Gastroesophageal sphincter (tissue), 4 donors: Measurements from ENCODE around the gene SASH1. TPM values are rescaled to one million over a fixed set of nuclear protein-coding genes. Genes with fewer than 3 reads are reported as not detected.
A peak's percentile ranks its signal among the peaks of the same experiment; 100 is the strongest.

Experiments
- ATAC-seq: fragments of 150-250 bp; one replicate; pipeline ENCODE4 v1.9.1; 2016; ENCODE audit warnings: mild to moderate bottlenecking, moderate library complexity
- H3K27ac ChIP-seq, 4 donors: fragments of 200-600 bp; sonication (generic) in 3 of 4; 1 replicate in 3 of 4; 2 replicates in 1 of 4; pipeline ENCODE4 v1.5.1; 2016 to 2019
- H3K27me3 ChIP-seq: fragments of 200-600 bp; sonication (generic); one replicate; pipeline ENCODE4 v1.5.1; 2019
- H3K36me3 ChIP-seq, 2 donors: fragments of 200-600 bp; sonication (generic); one replicate each; pipeline ENCODE4 v1.5.1; 2019; ENCODE audit warnings: control low read depth in 1 of 2
- H3K4me1 ChIP-seq, 3 donors: fragments of 200-600 bp; sonication (generic); 1 replicate in 2 of 3; 2 replicates in 1 of 3; pipeline ENCODE4 v1.5.1; 2016 to 2019; ENCODE audit warnings: control low read depth in 2 of 3
- H3K4me3 ChIP-seq, 2 donors: fragments of 200-600 bp; sonication (generic); one replicate each; pipeline ENCODE4 v1.5.1; 2019; ENCODE audit warnings: mild to moderate bottlenecking in 1 of 2, moderate library complexity in 1 of 2
- H3K9me3 ChIP-seq, 3 donors: fragments of 200-600 bp; sonication (generic); one replicate each; pipeline ENCODE4 v1.5.1; 2017 to 2019; ENCODE audit warnings: control low read depth in 2 of 3
- EP300 ChIP-seq: sonication (generic); formaldehyde crosslinking; IDR thresholded peaks from one replicate; pipeline ENCODE4 v1.6.1; 2017; ENCODE audit warnings: antibody characterized with exemption, mild to moderate bottlenecking
- POLR2A ChIP-seq, 2 donors: fragments of 450-650 bp; IDR thresholded peaks; one replicate each; pipeline ENCODE4 v1.6.1; 2017; ENCODE audit warnings: antibody characterized with exemption in 2 of 2, mild to moderate bottlenecking in 2 of 2, moderate library complexity in 1 of 2
- POLR2AphosphoS5 ChIP-seq: sonication (generic); formaldehyde crosslinking; IDR thresholded peaks from one replicate; pipeline ENCODE4 v1.6.1; 2017; ENCODE audit warnings: antibody characterized with exemption
- WGBS, 2 donors: methylation state at CpG; one replicate each; pipeline ENCODE4 v1.1.5; 2018; ENCODE audit warnings: low coverage in 1 of 2; 5-methylcytosine and 5-hydroxymethylcytosine counted together
- total RNA-seq, 4 donors: library from RNA; depleted of rRNA; stranded (reverse); fragments of >200 nt; gene quantifications; one replicate each; pipeline ENCODE4 v1.1.0, GENCODE V29; 2016
- TF ChIP-seq, protein P1 (sequence below), 4 experiments: fragments of 200-600 bp in 2 of 4; fragments of 450-650 bp in 2 of 4; sonication (generic) in 1 of 4; IDR thresholded peaks; one replicate each; pipeline ENCODE4 v1.5.1; 2017 to 2019; ENCODE audit warnings: antibody characterized with exemption in 4 of 4, mild to moderate bottlenecking in 2 of 4, moderate library complexity in 2 of 4

SASH1 gene
- total RNA-seq, 4 donors from 2014 or later: 48.9 to 78.9 (median 64.6) TPM

DNA sequence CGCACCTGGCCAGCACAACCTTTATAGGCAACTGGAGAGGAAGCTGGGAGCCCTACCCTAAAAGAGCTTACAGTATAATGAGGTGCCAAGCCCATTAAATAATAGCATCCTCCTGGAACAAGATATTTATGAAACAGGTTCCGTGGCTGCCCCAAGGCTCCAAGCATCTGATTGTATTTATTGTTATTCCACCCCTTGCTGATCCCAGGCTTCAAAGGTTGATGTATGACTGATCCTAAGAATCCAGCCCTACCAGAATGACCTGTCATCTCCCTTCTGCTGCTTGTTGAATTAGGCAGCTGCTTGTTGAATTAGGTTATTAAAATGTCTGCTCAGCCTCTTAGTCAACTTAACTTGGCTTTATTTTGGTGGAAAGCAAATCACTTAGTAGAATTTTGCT, 35.2 kb upstream of the SASH1 start:
- H3K27me3 ChIP-seq: no peaks in the 10 kb centered on the region
- no peaks in the 10 kb centered on the region for H3K36me3 ChIP-seq
- H3K4me3 ChIP-seq: no peak overlapping the region
- H3K27ac ChIP-seq: no peak overlapping the region
- H3K9me3 ChIP-seq: no peaks in the 10 kb centered on the region
- ATAC-seq: no peak
- TF ChIP-seq POLR2A (IDR thresholded peaks at IDR 0.05) (no peak), POLR2AphosphoS5 (no peak), EP300 (no peak)
- H3K4me1 ChIP-seq: no peaks in the 10 kb centered on the region
- WGBS, 2 donors: 80% methylated on average over 1 of the region's 2 CpGs; no CpG with 5 or more reads in 1 of the 2 donors

DNA sequence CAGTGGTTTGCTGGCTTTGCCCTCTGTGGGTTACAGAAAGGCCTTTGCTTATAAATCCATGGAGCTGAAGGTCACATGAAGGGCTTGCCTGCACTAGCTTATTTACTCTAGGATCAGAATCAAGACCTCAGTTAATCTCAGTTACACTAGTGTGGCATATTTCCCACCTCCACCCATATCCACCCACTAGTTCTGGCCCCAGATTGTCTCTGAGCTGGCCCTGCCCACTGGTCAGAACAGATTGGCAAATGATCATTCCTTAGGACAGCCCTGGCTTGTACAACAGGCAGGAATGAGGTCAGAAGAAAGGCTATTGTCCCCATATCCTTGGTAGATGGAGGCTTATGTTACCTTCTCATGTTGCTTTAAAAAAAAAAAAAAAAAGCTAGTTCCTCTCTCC, 33.3 kb upstream of the SASH1 start:
- ATAC-seq: peak; percentile 37
- H3K27ac ChIP-seq: no peak overlapping the region
- H3K36me3 ChIP-seq: no peaks in the 10 kb centered on the region
- no peaks in the 10 kb centered on the region for H3K27me3 ChIP-seq
- no peaks in the 10 kb centered on the region for H3K9me3 ChIP-seq
- TF ChIP-seq POLR2A (IDR thresholded peaks at IDR 0.05) (no peak), EP300 (no peak), POLR2AphosphoS5 (no peak)
- TF ChIP-seq, protein P1, sequence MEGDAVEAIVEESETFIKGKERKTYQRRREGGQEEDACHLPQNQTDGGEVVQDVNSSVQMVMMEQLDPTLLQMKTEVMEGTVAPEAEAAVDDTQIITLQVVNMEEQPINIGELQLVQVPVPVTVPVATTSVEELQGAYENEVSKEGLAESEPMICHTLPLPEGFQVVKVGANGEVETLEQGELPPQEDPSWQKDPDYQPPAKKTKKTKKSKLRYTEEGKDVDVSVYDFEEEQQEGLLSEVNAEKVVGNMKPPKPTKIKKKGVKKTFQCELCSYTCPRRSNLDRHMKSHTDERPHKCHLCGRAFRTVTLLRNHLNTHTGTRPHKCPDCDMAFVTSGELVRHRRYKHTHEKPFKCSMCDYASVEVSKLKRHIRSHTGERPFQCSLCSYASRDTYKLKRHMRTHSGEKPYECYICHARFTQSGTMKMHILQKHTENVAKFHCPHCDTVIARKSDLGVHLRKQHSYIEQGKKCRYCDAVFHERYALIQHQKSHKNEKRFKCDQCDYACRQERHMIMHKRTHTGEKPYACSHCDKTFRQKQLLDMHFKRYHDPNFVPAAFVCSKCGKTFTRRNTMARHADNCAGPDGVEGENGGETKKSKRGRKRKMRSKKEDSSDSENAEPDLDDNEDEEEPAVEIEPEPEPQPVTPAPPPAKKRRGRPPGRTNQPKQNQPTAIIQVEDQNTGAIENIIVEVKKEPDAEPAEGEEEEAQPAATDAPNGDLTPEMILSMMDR (IDR thresholded peaks at IDR 0.05): no peak
- no peak overlapping the region for H3K4me3 ChIP-seq
- H3K4me1 ChIP-seq: no peaks in the 10 kb centered on the region

DNA sequence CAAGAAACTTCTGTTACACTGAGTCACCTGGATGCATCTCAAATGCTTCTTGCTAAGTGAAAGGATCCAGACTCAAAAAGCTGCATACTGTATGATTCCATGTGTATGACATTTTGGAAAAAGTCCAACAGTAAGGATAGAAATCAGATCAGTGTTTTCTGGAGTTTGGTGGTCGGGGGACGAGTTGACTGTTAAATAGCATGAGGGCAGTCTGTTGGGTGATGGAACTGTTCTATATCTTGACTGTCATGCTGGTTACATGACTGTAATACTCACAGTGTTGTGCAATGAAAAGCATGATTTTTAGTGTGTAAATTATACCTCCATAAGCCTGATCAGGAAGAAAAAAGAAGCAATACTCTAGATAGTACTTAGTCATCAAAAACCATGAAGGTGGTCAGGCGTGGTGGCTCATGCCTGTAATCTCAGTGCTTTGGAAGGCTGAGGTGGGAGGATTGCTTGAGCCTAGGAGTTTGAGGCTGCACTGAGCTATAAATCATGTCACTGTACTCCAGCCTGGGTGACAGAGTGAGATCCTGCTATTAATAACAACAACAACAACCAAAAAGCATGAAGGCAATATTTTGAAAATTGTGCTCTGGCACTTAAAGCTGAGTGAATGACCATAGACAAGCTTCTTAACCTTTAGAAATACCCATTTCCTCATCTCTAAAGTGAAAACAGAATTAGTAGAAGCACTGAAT, 30.5 kb upstream of the SASH1 start:
- ATAC-seq: no peak

DNA sequence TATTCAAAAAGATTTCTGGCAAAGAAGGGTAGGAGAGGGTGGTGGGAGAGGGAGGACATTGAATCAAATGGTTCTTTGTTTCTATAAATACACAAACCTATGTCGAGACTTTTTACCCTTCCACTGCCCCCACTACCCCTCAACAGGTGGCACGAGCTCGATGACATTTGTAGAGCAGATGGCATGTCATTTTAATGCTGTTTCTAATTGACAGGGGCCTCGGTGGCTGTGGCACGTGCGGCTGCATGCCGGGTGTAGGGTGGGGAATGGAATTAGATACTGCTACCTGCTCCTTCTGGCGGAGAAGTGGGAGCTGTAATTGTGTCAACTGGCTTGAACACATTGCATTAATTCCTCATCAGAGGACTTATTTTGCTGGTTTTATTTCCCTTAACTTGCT, 29.1 kb upstream of the SASH1 start:
- Histone ChIP-seq H3K27me3 (no peaks in the 10 kb centered on the region), H3K27ac (no peak overlapping the region), H3K9me3 (no peaks in the 10 kb centered on the region), H3K36me3 (no peaks in the 10 kb centered on the region), H3K4me1 (no peaks in the 10 kb centered on the region), H3K4me3 (no peak overlapping the region)
- WGBS, 2 donors: 64 to 73% methylated on average over 3 to 5 of the region's 8 CpGs
- TF ChIP-seq, protein P1 (IDR thresholded peaks at IDR 0.05): no peak
- TF ChIP-seq EP300 (no peak), POLR2A (IDR thresholded peaks at IDR 0.05) (no peak), POLR2AphosphoS5 (no peak)
- ATAC-seq: no peak

More for the DNA sequence above, 30.5 kb upstream of the SASH1 start:
- no peaks in the 10 kb centered on the region for H3K4me1 ChIP-seq
- no peaks in the 10 kb centered on the region for H3K27me3 ChIP-seq
- H3K27ac ChIP-seq: no peak overlapping the region
- WGBS, 2 donors: 55 to 60% methylated on average over 3 of the region's 3 CpGs
- H3K9me3 ChIP-seq: no peaks in the 10 kb centered on the region
- no peak for TF ChIP-seq EP300
- TF ChIP-seq, protein P1 (IDR thresholded peaks at IDR 0.05): no peak
- no peak for TF ChIP-seq POLR2A (IDR thresholded peaks at IDR 0.05)
- TF ChIP-seq POLR2AphosphoS5: no peak
- no peak overlapping the region for H3K4me3 ChIP-seq
- H3K36me3 ChIP-seq: no peaks in the 10 kb centered on the region

DNA sequence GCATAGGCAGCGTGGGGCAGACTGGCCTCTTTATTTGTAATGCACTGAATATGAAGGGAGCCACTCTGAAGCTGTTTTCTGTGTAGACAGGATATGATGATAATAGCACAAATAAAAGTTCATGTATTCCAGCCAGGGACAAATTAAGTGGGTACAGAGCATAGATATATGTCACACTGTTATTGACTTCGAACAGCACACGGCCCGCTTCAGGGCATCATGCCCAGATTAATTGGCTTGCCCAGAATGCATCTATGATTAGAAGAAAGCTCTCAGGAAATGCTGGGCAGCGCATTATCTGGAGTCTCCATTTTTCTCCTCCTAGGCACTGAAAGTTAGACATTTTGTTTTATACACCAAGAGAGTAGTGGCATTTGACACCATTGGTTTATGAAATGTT, 26.3 kb upstream of the SASH1 start:
- TF ChIP-seq POLR2AphosphoS5: no peak
- TF ChIP-seq EP300: no peak
- TF ChIP-seq, protein P1 (IDR thresholded peaks at IDR 0.05): no peak
- TF ChIP-seq POLR2A (IDR thresholded peaks at IDR 0.05): no peak
- no peak for ATAC-seq
- no peaks in the 10 kb centered on the region for H3K27me3 ChIP-seq
- 54 to 82% methylated on average over 4 to 5 of the region's 5 CpGs for WGBS, 2 donors
- H3K4me3 ChIP-seq: no peak overlapping the region
- H3K27ac ChIP-seq: no peak overlapping the region
- no peaks in the 10 kb centered on the region for H3K4me1 ChIP-seq
- H3K9me3 ChIP-seq: no peaks in the 10 kb centered on the region
- no peaks in the 10 kb centered on the region for H3K36me3 ChIP-seq
